T47D (cell line): Measurements from ENCODE around the gene GLIS2.

Experiments used
- DNase-seq, 2 experiments: peaks; one replicate each; pipeline versions ENCODE4 v3.0.0 to v3.0.0-alpha.2; 2011 to 2012; ENCODE audit warnings: low read depth in 1 of 2, low spot score in 1 of 2
- JUND ChIP-seq: IDR thresholded peaks from 2 replicates; pipeline ENCODE4 v1.6.1; 2012; ENCODE audit warnings: low read depth
- in situ Hi-C: cut with HindIII; loops from 2 replicates; pipeline ENCODE4 v1.10.0; 2016; ENCODE audit warnings: low sequenced_read_pairs, low pct_unique_long_range_greater_than_20kb

GLIS2 gene

DNA sequence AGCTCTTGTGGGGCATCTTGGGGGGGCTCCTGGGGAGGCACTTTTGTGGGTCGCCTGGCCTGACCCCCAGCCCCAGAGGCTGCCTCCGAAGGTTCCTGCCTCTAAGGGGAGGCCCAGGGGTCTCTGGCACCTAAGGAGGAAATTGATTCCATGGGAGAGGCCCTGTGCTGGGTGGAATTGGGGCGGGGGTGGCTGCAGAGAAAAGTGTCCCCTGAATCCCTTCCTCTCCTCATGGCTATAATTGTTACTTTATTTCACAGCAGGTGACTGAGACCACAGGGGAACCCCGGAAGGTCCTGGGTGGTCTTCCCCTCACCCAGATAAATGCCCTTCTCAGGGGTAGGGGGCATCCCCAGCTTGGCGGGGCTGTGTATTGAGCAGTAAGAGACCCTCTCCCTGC is 3.1 kb downstream of the GLIS2 start:
- in situ Hi-C loops = no loop called here
- no peak for DNase-seq
- no peak for TF ChIP-seq JUND

DNA sequence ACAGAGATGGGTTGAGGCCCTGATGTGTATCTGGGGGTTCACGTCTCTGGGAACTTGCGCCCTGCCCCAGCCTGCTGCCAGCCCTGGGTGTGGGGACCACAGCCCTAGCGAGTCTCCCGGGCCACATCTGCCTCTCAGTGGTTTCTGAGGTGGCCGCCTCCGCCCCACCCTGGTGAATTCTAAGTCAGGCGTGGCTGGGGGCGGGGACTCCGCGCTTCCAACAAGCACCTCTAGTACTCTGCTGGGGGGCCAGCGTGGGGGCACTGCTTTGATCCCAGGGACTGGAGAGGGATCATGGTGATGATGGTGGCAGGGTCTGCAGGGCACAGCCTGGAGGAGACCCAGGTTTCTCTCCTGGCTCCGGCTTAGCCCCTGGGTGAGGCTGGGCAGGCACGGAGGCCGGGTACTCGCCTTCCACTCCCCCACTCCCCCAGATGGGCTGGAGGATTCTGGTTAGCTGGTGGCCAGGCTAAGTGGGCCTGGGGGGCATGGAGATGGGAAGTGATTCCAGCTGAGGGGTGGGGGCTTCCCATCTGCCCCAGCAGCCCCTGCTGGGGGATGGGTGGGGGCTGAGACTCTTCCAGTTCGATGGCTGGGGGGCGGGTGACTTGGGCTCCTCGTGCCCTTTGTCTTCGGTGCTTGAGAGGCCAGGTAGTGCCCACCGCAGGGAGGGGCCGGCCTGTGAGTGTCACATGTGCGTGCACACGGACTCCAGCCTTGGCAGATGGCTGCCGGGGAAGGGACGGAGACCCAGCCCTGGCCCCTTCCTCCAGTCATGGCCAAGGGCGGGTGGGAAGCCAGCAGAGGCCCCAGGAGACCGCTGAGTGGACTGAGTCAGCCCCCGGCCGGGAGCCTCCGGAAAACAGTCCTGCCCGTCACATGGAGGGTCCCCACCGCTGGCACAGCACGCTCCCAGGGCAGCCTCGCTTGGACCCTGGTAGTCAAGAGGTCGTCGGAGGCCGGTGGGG is 3.9 kb downstream of the GLIS2 start:
- in situ Hi-C loops = no loop called here
- DNase-seq = no peak
- TF ChIP-seq JUND = no peak

DNA sequence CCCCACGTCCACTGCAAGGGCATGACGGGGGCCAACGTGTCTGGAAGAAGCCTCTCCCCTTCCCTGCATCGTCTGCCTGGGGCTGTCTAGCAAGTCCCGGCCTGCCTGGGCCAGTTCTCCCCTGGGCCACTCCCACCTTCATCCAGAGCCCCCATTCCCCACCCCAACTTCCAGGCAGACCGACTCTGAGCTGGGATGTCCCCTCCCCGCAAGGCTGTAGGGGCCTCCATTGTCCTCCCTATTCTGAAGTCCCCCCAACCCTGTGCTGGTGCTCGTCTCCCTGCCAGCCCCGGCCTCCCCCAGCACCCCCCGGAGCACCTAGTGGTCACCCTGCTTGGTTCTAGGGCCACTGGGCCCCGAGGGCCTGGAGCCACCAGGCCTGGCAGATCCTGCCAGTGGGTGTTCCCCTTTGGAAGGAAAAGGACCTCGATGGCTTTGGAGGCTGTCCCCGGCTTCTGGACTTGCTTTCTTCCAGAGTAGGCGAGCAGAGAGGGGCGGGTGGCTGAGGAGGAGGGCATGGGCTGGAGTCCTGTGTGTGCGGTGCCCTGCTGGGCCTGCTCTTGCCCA is 4.8 kb downstream of the GLIS2 start:
- TF ChIP-seq JUND = no peak
- no peak for DNase-seq
- in situ Hi-C loops = no loop called here

DNA sequence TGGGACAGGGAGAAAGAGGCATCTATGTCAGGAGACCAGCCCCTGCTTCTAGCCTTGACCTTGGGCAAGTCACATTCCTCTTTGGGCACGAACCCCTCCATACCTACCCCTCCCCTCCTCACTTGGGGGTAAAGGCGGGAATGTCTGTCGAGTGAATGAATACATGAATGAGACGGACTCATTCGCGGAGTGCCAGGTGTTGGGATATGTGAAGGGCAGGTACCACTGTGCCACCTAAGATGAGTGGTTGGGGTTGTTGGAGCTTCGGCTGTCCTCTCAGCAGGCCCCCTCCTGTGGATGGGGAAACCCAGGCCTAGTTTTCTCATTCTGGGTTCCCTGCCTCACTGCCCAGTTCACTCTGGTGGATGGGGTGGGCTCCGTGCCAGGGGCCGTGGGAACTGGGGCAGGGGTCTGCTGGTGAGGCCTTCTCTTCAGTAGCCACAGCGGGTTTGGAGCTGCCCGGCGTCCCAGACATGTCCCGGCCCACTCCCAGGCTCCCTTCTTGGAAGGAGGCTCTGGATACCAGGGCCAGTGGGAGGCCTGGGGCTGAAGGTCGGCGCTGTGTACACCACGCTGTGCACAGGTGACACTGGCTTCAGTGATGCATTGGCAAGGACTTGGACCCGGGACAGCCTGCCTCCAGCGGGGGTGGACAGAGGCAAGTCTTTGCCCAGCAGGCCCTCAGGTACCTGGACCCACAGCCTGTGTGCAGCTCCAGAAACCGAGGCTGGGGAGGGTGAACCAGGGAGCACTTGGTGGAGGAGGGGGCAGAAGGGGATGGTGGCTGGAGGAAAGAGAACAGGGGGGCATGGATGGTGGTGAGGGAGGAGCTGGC is 5.6 kb downstream of the GLIS2 start:
- in situ Hi-C loops = no loop called here
- no peak for DNase-seq
- no peak for TF ChIP-seq JUND

DNA sequence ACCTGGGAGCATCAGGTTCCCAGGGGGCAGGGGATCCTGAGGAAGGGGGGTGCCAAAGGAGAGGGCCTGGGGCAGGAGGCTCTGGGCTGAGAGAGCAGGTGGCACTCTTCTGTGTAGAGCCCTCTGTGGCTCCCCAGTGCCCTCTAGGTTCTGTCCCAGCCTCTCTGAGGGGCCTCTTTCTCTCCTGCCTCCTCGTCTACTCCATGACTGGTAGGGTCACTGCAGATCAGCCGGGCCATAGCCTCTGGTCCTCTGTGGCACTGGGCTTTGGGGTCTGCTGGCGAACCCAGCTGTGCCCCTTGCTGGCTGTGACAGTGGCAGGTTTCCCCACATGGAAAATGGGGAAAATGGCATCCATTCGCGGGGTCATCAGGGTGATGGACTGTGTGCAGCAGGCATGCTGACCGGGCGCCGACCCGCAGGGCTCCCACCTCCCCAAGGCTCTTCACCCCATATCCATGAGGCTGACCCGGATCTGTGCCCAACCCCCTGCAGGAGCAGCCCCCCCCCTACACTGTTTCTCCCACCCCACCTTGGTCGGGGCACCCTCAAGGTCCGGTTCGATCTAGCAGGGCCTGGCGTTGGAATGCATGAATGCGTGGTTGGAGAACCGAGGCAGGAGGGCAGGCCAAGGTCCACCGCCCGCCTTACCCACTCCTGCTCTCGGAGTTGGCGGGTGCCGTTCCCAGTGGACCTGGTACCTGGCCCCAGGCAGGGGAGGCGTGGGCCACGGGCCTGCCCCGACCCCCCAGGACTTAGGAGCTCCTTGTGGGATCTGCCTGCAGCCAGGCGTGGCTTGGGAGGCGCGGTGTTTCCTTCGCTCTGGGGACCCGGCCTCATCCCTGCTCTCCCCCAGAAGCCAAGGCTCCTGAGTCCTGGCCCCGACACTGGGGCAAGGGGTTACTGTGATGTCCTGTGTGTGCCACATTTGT is 6.5 kb downstream of the GLIS2 start:
- no peak for TF ChIP-seq JUND
- in situ Hi-C loops = no loop called here
- no peak for DNase-seq

DNA sequence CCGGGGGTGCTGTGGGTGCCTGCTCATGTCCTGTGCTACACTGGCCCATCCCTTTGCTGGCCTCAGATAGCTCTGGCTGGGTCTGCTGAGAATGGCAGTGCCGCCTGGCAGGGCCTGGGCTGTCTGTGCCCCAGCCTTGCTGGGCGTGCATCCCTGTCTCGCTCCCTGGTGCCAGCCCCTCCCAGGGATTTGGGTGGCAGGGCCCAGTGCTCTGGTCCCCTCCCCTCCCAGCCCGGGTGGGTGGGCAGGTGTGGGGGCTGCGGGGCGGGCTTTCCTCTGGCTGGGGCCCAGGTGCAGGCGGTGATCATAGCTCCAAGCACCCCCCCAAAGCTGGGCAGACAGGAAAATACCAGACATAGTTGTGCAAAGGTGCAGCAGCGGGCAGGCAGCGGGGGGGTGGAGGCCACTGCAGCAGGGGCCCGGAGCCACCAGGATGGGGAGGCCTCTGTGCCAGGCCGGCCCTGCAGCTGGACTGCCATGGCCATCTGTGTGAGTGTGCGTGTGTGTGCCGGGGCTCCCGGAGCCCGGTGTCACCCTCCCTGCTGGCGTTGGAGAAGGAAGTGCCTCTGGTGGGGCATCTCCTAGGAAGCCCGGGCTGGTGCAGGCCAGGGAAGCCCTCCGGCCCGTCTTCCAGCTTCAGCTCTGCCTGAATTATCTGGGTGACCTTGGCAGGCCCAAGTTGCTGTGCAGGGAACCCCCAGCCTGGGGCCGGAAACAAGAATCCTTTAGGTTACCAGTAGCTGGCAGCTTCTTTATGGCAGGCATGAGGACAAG is 7.4 kb downstream of the GLIS2 start:
- peak; percentile 68 to 82 for DNase-seq

DNA sequence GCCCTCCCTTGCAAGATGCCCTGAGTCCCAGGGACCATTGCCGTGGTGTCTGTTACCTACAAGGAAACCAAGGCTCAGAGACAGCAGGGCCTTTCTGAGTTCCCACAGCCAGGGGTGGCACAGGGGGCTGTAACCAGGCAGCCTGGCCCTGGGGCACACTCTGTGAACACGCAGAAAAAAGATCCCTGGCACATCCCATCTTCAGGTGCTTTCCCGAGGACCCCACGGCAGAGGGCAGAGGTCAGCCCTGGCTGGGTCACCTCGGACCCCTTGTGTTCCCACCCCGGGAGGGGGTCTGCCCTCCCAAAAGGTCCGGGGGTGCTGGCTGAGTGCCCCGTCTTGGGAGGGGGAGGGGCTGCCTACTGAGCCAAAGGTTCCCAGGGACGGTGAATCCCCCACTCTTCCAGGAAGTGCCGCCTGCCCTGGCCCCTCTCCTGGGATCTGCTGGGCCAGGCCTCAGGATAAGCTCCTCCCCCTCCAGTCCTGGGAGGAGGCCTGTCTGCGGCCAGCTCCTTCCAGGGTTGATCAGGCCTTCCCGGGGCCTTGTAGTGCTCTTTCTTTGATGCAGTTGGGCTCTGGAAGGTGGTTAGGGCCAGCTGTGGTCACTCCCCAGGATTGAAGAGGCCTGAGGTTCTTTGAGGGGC is 8.1 kb downstream of the GLIS2 start:
- in situ Hi-C loops = no loop called here
- DNase-seq = peak; percentile 28 to 70
- no peak for TF ChIP-seq JUND

More for the DNA sequence above, 7.4 kb downstream of the GLIS2 start:
- TF ChIP-seq JUND = no peak
- in situ Hi-C loops = no loop called here

DNA sequence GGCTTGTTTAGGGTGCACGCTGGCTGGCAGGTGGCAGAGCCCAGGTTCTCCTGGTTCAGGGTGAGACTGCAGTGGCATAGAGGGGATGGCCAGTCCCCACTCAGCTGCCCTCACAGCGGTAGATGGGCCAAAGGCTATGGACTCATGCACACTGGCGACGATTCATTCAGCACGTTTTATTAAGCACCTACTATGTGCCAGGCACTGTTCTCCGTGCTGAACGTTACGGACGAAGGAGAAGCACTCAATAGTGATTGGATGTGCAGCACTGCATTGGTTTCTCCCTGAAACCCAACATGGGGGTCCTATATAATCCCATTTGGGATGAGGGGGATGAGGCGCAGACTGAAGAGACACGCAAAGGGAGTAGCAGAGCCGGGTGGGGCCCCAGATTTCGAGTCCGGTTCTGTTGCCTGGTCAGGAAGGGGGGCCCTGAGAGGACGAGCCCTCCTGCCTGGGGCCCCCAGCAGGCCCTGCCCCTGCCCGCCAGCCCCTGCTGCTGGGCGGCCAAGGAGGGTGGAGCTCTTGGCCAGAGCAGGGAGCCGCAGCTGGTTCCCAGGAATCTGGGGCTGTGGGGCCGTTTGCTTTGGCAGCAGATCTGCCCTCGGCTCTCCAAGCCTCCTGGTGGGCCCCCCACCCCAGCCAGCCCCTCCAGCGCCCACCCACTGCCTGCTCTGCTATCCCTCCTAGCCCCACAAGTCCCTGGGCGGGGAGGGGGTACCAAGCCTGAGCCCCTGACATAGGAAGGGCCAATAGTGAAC is 8.8 kb downstream of the GLIS2 start:
- DNase-seq = no peak
- in situ Hi-C loops = no loop called here
- no peak for TF ChIP-seq JUND

DNA sequence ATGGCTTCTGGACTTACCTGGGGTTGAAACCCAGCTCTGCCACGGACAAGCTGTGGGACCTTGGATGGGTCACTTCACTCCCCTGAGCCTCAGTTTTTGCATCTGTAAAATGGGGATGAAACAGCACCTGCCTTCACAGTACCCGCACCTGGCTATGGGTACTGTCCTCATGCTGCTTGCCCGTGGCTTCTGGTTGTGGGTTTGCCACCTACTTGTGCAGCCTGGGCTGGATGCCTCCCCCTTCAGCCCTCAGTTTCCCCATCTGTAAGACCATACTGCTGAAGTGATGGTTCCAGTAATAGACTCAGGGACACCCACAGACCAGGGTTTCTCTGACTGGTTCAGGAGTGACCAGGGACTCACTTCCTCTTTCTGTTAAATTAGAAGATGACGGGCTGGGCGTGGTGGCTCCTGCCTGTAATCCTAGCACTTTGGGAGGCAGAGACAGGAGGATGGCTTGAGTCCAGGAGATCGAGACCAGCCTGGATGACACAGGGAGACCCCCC is 9.4 kb downstream of the GLIS2 start:
- in situ Hi-C loops = no loop called here

More for the DNA sequence above, 9.4 kb downstream of the GLIS2 start:
- DNase-seq = no peak
- TF ChIP-seq JUND = no peak
